Measurements from ENCODE around the gene GPR149.
A peak's percentile ranks its signal among the peaks of the same experiment; 100 is the strongest.

GPR149 gene

DNA sequence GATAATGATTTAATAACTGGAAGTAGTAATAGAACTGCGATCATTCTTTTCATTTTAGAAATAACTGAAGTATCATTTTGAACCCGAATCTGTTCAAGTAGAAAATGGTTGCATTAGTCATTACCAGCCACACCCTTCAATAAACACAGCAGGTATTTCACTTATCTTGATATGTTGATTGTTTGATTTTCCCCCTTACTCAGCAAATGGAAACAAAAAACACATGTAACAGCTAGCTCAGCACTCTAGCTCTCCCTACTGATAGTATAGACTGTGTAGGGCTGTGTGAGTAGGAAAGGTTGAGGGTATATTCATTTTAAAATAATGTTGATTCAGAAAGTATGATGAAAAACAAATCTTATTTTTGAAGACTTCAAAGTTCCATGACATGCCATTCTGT is 1.1 kb upstream of the GPR149 start:
- no peak overlapping the region for H3K4me3 ChIP-seq (ENCODE audit: low read depth in 1 of 2, low read length in 1 of 2)
- H3K27me3 ChIP-seq = peaks cover 59% of the 10 kb centered on the region
- H3K27ac ChIP-seq = no peak overlapping the region
- H3K36me3 ChIP-seq = no peaks in the 10 kb centered on the region
- no peaks in the 10 kb centered on the region for H3K9me3 ChIP-seq
- H3K4me1 ChIP-seq (ENCODE audit: control insufficient read depth in 1 of 2, insufficient read depth in 1 of 2, low read depth in 1 of 2, low read length in 1 of 2) = peaks cover 18 to 19% of the 10 kb centered on the region in 2 experiments
- TF ChIP-seq, protein P1, sequence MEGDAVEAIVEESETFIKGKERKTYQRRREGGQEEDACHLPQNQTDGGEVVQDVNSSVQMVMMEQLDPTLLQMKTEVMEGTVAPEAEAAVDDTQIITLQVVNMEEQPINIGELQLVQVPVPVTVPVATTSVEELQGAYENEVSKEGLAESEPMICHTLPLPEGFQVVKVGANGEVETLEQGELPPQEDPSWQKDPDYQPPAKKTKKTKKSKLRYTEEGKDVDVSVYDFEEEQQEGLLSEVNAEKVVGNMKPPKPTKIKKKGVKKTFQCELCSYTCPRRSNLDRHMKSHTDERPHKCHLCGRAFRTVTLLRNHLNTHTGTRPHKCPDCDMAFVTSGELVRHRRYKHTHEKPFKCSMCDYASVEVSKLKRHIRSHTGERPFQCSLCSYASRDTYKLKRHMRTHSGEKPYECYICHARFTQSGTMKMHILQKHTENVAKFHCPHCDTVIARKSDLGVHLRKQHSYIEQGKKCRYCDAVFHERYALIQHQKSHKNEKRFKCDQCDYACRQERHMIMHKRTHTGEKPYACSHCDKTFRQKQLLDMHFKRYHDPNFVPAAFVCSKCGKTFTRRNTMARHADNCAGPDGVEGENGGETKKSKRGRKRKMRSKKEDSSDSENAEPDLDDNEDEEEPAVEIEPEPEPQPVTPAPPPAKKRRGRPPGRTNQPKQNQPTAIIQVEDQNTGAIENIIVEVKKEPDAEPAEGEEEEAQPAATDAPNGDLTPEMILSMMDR (IDR thresholded peaks at IDR 0.05) = no peak

DNA sequence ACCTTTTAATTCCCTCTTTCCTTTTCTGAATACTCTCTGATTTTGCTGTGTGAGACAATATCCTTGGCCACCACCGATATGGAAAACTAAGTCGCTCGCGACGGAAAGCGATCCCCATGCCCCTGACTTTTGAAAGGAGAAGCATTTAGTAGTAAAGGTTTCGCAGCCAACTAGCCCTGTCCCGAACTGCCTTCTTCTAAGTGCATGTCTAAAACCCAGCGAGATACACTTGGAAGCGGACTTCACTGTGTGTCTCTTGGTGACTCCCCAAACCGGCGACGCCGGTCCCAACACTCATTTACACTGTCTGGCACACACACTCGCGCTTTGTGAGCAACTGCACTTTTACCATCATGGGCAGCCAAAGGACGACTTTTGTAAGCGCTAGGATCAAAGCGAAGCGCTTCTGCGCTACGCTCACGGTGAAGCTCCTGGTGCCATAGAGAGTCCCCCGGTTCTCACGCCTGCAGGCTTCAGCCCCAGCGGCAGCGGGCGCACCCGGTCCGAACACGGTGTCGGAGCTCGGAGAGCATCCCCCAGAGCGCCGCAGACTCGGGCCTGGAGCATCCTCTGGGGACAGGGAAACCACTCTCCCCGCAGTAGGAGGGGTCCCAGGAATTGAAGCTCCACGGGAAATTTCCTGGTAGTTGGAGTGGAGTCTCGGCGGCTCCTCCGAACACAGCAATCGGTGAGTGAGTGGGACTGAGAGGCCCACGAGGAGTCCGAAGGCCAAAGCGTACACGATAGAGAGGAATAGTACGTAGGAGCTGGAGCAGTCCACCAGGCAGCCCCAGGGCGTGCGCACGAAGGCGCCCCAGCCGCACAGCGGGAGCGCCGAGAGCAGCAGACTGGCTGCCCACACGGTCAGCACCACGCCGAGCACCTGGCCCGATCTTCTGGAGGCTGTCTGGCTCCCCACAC is 1.4 kb downstream of the GPR149 start:
- H3K4me3 ChIP-seq (ENCODE audit: low read depth in 1 of 2, low read length in 1 of 2) = peak overlapping the region; percentile 53 to 60
- H3K4me1 ChIP-seq (ENCODE audit: control insufficient read depth in 1 of 2, insufficient read depth in 1 of 2, low read depth in 1 of 2, low read length in 1 of 2) = peaks cover 18 to 19% of the 10 kb centered on the region in 2 experiments
- TF ChIP-seq, protein P1 (IDR thresholded peaks at IDR 0.05) = no peak
- no peak overlapping the region for H3K27ac ChIP-seq
- H3K9me3 ChIP-seq = no peaks in the 10 kb centered on the region
- peaks cover 81% of the 10 kb centered on the region for H3K27me3 ChIP-seq
- no peaks in the 10 kb centered on the region for H3K36me3 ChIP-seq

DNA sequence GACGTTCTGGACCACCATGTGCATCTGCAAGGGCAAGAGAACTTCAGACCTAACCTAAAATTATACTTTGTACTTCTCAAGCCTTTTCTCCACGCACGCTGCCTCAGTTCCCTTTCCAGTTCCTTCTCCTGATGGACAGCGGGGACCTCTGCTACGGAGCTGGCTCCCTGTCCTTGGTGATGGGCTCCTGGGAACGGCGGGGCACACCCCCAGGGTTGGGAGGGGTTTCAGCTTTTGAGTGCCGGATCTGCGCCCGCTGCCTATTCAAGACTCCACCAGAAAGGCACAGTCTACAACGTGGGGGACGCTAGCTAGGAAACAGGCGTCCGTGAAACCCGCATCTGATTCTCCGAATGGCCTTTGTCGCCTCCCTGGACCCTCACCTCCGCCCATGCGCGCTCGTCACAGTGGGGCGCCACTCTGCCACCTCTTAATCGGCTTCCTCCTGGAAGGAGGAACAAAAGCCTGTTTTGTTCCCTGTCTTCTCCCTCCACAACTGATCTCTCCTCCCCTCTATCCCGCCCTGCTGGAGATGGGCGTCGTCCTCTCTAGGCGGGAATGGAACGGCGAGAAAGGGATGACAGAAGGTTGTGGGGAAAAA is 2.2 kb downstream of the GPR149 start:
- Histone ChIP-seq H3K4me3 (ENCODE audit: low read depth in 1 of 2, low read length in 1 of 2) (peak overlapping the region; percentile 53 to 60), H3K27me3 (peaks cover 81% of the 10 kb centered on the region), H3K36me3 (no peaks in the 10 kb centered on the region), H3K9me3 (no peaks in the 10 kb centered on the region), H3K4me1 (ENCODE audit: control insufficient read depth in 1 of 2, insufficient read depth in 1 of 2, low read depth in 1 of 2, low read length in 1 of 2) (peaks cover 18 to 19% of the 10 kb centered on the region in 2 experiments), H3K27ac (no peak overlapping the region)
- TF ChIP-seq, protein P1 (IDR thresholded peaks at IDR 0.05) = no peak

DNA sequence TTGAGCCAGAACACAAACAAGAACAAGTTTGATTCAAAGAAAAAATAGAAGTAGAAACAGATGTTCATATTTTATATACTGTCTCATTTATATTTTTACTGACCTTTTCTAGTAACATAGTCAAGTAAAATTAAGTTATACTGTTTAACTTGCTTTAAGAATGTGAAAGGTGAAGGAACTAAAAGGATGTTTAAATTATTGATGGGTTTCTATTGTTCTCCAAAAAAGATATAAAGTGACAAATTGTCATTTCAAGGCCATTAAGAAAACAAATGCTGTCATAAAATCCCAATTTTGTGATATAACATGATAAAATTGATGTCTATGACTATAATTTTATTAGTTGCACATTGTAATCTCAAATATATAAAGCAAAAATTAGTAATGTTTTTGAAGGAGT is 7.3 kb downstream of the GPR149 start:
- TF ChIP-seq, protein P1 (IDR thresholded peaks at IDR 0.05) = no peak
- H3K9me3 ChIP-seq = no peaks in the 10 kb centered on the region
- H3K27me3 ChIP-seq = peaks cover 43% of the 10 kb centered on the region
- peaks cover 2 to 4% of the 10 kb centered on the region in 2 experiments for H3K4me1 ChIP-seq (ENCODE audit: control insufficient read depth in 1 of 2, insufficient read depth in 1 of 2, low read depth in 1 of 2, low read length in 1 of 2)
- no peak overlapping the region for H3K4me3 ChIP-seq (ENCODE audit: low read depth in 1 of 2, low read length in 1 of 2)
- H3K36me3 ChIP-seq = no peaks in the 10 kb centered on the region
- H3K27ac ChIP-seq = no peak overlapping the region

DNA sequence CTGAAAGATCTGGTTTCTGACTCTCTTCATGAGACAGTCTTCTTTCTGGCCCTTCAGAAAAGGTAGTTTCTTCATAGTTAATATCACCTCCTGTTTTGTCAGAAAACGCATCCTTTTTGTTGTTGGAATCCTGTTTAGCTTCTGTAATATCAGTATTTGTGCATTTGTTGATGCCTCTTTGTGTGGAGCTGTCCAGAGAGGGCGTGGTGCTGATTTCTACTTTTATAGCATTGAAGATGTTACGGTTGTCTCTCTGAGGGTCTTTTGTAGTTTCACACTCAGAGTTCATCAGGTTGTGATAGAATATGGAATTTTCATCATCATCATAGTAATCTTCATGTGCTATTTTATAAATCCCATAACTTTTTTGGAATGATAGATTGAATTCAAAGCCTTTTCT is 8.9 kb downstream of the GPR149 start:
- H3K9me3 ChIP-seq = no peaks in the 10 kb centered on the region
- H3K27me3 ChIP-seq = peaks cover 27% of the 10 kb centered on the region
- TF ChIP-seq, protein P1 (IDR thresholded peaks at IDR 0.05) = no peak
- no peak overlapping the region for H3K27ac ChIP-seq
- no peaks in the 10 kb centered on the region for H3K4me1 ChIP-seq (ENCODE audit: control insufficient read depth in 1 of 2, insufficient read depth in 1 of 2, low read depth in 1 of 2, low read length in 1 of 2)
- H3K36me3 ChIP-seq = no peaks in the 10 kb centered on the region
- no peak overlapping the region for H3K4me3 ChIP-seq (ENCODE audit: low read depth in 1 of 2, low read length in 1 of 2)
